ENCODE results near the gene MAML1. TPM values are rescaled to one million over a fixed set of nuclear protein-coding genes. Genes with fewer than 3 reads are reported as not detected.
"Not testable (repeated sequence)": the region's sequence is repeated elsewhere in the genome, so short reads cannot be mapped to it uniquely, and the experiment has no call there.

The MAML1 gene
- polyA plus RNA-seq, 3 donors = 39.4 to 46.6 (median 45.7) TPM

GRCh38 chr5:179729303-179729702, 3.3 kb upstream of the MAML1 start:
- DNase-seq (ENCODE audit: extremely low read depth in 1 of 11, low read depth in 9 of 11, low spot score in 4 of 11) = no peak

GRCh38 chr5:179729727-179730126, 2.9 kb upstream of the MAML1 start:
- no peak for DNase-seq (ENCODE audit: extremely low read depth in 1 of 11, low read depth in 9 of 11, low spot score in 4 of 11)

- no peak for DNase-seq (ENCODE audit: extremely low read depth in 1 of 11, low read depth in 9 of 11, low spot score in 4 of 11)
Measured at GRCh38 chr5:179730356-179730755, 2.3 kb upstream of the MAML1 start.

- no peak for DNase-seq (ENCODE audit: extremely low read depth in 1 of 11, low read depth in 9 of 11, low spot score in 4 of 11)
Measured at GRCh38 chr5:179730852-179731251, 1.8 kb upstream of the MAML1 start.

GRCh38 chr5:179731791-179732411, 721 bp upstream of the MAML1 start:
- DNase-seq (ENCODE audit: extremely low read depth in 1 of 11, low read depth in 9 of 11, low spot score in 4 of 11) = no peak

- peak in 5 of 11 donors; percentile 15 to 43 (median 25) for DNase-seq (ENCODE audit: extremely low read depth in 1 of 11, low read depth in 9 of 11, low spot score in 4 of 11)
Measured at GRCh38 chr5:179732918-179733771, 523 bp downstream of the MAML1 start.

- DNase-seq (ENCODE audit: extremely low read depth in 1 of 11, low read depth in 9 of 11, low spot score in 4 of 11) = no peak
Measured at GRCh38 chr5:179733772-179734126, 1.1 kb downstream of the MAML1 start.

- DNase-seq (ENCODE audit: extremely low read depth in 1 of 11, low read depth in 9 of 11, low spot score in 4 of 11) = no peak
Measured at GRCh38 chr5:179734536-179735164, 2.0 kb downstream of the MAML1 start.

- DNase-seq (ENCODE audit: extremely low read depth in 1 of 11, low read depth in 9 of 11, low spot score in 4 of 11) = no peak
Measured at GRCh38 chr5:179738742-179739141, 6.1 kb downstream of the MAML1 start.

GRCh38 chr5:179744106-179744505, 11.5 kb downstream of the MAML1 start:
- not testable (repeated sequence) for DNase-seq (ENCODE audit: extremely low read depth in 1 of 11, low read depth in 9 of 11, low spot score in 4 of 11)

GRCh38 chr5:179746872-179747271, 14.2 kb downstream of the MAML1 start:
- DNase-seq (ENCODE audit: extremely low read depth in 1 of 11, low read depth in 9 of 11, low spot score in 4 of 11) = no peak

- DNase-seq (ENCODE audit: extremely low read depth in 1 of 11, low read depth in 9 of 11, low spot score in 4 of 11) = no peak
Measured at GRCh38 chr5:179747811-179748210, 15.2 kb downstream of the MAML1 start.

- no peak for DNase-seq (ENCODE audit: extremely low read depth in 1 of 11, low read depth in 9 of 11, low spot score in 4 of 11)
Measured at GRCh38 chr5:179749857-179750508, 17.4 kb downstream of the MAML1 start.

GRCh38 chr5:179753971-179754370, 21.3 kb downstream of the MAML1 start:
- DNase-seq (ENCODE audit: extremely low read depth in 1 of 11, low read depth in 9 of 11, low spot score in 4 of 11) = no peak

GRCh38 chr5:179755022-179755421, 22.4 kb downstream of the MAML1 start:
- DNase-seq (ENCODE audit: extremely low read depth in 1 of 11, low read depth in 9 of 11, low spot score in 4 of 11) = peak in 1 of 11 donors; percentile 14

- no peak for DNase-seq (ENCODE audit: extremely low read depth in 1 of 11, low read depth in 9 of 11, low spot score in 4 of 11)
Measured at GRCh38 chr5:179758955-179759354, 26.3 kb downstream of the MAML1 start.

- no peak for DNase-seq (ENCODE audit: extremely low read depth in 1 of 11, low read depth in 9 of 11, low spot score in 4 of 11)
Measured at GRCh38 chr5:179759581-179760551, 27.2 kb downstream of the MAML1 start.

- DNase-seq (ENCODE audit: extremely low read depth in 1 of 11, low read depth in 9 of 11, low spot score in 4 of 11) = no peak
Measured at GRCh38 chr5:179762079-179762780, 29.6 kb downstream of the MAML1 start.
